ENCODE data around the gene ATP13A3. TPM values are rescaled to one million over a fixed set of nuclear protein-coding genes. Genes with fewer than 3 reads are reported as not detected.
"Not testable (repeated sequence)": the region's sequence is repeated elsewhere in the genome, so short reads cannot be mapped to it uniquely, and the experiment has no call there.

Gene ATP13A3
- total RNA-seq, 2 experiments from 2014 or later = 113 to 124 TPM

DNA sequence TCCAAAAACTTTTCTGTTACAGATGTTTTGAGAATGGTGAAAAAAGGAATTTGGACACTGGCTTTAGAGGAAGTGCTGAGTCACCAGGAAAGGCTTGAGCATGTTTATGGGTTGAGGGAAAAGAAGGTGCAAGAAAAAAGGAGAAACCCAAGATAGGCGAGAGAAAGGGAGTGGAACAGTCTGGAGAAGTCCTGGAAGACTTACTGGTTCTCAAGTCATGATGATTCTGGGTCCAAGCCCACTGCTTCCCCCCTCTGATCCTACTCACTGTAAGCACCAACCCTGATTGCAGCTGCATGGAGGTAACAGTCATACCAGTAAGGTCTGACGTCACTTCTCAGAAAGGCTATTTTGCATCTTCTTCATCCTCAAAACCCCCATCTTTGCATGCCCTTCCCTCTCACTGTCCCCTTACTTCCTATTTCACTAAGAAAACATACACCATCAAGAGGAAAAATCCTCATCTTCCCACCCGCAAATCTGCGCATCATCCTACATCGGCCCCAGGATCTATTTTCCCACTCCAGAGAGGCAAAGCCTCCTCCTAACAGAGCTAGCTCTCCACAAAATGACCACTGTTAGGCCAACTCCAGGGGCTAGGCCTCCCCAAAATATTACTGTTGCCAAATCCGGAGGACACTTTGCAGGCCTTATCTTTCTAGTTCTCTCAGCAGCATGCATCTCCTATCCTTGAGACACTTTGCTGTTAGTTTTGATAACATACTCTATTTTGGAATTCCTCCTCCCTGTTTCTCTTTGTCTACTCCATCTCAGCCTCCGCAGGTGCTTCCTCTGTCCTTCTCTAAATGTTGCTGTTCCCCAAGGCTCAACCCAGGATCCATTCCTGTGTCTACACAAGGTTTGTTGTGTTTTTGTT is 3.2 kb upstream of the ATP13A3 start:
- no peak for DNase-seq
- Mint-ChIP-seq H3K27ac (no peak overlapping the region), H3K27me3 (no peaks in the 10 kb centered on the region), H3K9me3 (no peaks in the 10 kb centered on the region), H3K4me1 (peaks cover 29% of the 10 kb centered on the region), H3K36me3 (peaks cover 21% of the 10 kb centered on the region), H3K4me3 (no peak overlapping the region)

GRCh38 chr3:194488055-194488742 is 1.4 kb upstream of the ATP13A3 start:
- Mint-ChIP-seq H3K27me3 (no peaks in the 10 kb centered on the region), H3K36me3 (peaks cover 30% of the 10 kb centered on the region), H3K27ac (peak overlapping the region; percentile 78), H3K4me1 (peaks cover 32% of the 10 kb centered on the region), H3K9me3 (no peaks in the 10 kb centered on the region), H3K4me3 (peak overlapping the region; percentile 79)
- no peak for DNase-seq

DNA sequence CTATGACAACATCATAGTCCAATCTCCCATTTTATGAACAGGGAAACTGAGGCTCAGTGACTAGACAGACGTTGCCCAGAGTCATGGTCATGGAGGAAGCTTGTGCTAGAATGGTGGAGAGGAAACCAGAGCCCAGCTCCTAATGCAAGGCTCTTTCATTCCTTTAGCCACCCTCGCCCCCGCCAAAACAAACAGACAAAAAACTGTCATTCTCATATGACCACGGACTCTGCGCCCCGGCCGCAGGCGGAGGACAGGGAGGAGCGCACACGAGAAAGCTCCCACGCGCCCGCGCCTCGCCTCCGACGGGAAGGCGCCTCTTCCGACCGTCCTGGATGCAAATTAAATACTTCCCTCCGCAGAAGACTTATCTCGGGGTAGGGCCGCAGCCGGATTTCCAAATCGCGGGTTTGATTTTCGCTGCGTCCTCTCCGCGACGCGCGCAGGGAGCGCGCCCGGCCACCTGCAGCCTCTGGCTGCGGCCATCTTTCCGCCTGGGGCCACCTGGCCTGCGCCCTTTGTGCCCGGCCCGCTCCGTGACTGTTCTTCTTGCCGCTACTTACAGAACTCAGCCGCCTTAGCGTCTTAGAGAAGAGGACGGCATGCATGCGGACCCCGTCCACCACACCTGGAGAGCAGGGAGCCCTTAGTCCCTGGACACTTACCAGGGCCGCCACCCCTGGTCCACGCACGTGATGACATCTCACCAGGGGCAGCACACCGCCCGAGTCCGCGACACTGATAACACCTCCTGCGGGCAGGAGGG is 670 bp upstream of the ATP13A3 start:
- Mint-ChIP-seq H3K36me3 (peaks cover 35% of the 10 kb centered on the region), H3K27ac (peak overlapping the region; percentile 78), H3K9me3 (no peaks in the 10 kb centered on the region), H3K27me3 (no peaks in the 10 kb centered on the region), H3K4me3 (peak overlapping the region; percentile 79), H3K4me1 (peaks cover 36% of the 10 kb centered on the region)
- DNase-seq = peak; percentile 51

DNA sequence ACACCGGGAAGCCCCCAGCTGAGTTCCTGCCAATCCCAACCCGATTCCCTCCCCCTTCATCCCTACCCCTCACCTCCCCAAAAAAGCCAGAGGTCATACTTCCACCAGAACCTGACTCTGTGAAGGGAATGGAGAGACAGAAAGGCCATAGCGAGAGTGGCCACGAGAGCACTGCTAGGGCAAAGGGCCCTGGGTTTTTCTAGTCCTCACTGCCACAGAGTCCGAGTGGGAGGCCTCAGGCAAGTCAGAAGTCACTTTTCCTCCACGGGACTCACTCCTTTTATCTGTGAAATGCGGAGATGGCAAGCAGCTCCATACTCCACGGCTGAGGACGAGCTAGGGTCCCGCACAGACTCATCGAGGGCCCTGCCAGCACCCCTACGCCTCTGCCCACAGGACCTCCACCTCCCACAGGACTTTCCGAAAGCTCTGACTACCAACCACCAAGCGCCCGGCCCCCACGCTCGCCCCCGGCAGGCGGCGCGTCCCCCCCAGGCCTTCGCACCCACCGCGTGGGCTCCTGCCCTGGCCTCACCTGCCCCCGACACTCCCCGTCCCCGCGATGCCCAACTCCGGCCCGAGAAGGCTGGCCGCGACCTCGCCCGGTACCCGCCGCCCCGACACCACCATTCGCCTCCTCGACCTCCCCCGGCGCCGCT is 792 bp downstream of the ATP13A3 start:
- H3K36me3 Mint-ChIP-seq = peaks cover 46% of the 10 kb centered on the region
- peak overlapping the region; percentile 93 for H3K27ac Mint-ChIP-seq
- no peaks in the 10 kb centered on the region for H3K27me3 Mint-ChIP-seq
- H3K4me1 Mint-ChIP-seq = peaks cover 51% of the 10 kb centered on the region
- peak overlapping the region; percentile 89 for H3K4me3 Mint-ChIP-seq
- peak; percentile 71 for DNase-seq
- H3K9me3 Mint-ChIP-seq = no peaks in the 10 kb centered on the region

- DNase-seq = no peak
- Mint-ChIP-seq H3K36me3 (peaks cover 46% of the 10 kb centered on the region), H3K27me3 (no peaks in the 10 kb centered on the region), H3K9me3 (no peaks in the 10 kb centered on the region), H3K4me3 (peak overlapping the region; percentile 89), H3K27ac (peak overlapping the region; percentile 93), H3K4me1 (peaks cover 55% of the 10 kb centered on the region)
These were observed 1.3 kb downstream of the ATP13A3 start for GRCh38 chr3:194485468-194485880.

GRCh38 chr3:194484614-194485013 is 2.2 kb downstream of the ATP13A3 start:
- H3K27me3 Mint-ChIP-seq = no peaks in the 10 kb centered on the region
- H3K27ac Mint-ChIP-seq = no peak overlapping the region
- H3K9me3 Mint-ChIP-seq = no peaks in the 10 kb centered on the region
- DNase-seq = no peak
- peak overlapping the region; percentile 89 for H3K4me3 Mint-ChIP-seq
- peaks cover 56% of the 10 kb centered on the region for H3K4me1 Mint-ChIP-seq
- H3K36me3 Mint-ChIP-seq = peaks cover 45% of the 10 kb centered on the region

GRCh38 chr3:194483850-194484249 is 3.0 kb downstream of the ATP13A3 start:
- Mint-ChIP-seq H3K27ac (no peak overlapping the region), H3K9me3 (no peaks in the 10 kb centered on the region), H3K4me1 (peaks cover 59% of the 10 kb centered on the region), H3K27me3 (no peaks in the 10 kb centered on the region), H3K4me3 (no peak overlapping the region), H3K36me3 (peaks cover 44% of the 10 kb centered on the region)
- DNase-seq = no peak

DNA sequence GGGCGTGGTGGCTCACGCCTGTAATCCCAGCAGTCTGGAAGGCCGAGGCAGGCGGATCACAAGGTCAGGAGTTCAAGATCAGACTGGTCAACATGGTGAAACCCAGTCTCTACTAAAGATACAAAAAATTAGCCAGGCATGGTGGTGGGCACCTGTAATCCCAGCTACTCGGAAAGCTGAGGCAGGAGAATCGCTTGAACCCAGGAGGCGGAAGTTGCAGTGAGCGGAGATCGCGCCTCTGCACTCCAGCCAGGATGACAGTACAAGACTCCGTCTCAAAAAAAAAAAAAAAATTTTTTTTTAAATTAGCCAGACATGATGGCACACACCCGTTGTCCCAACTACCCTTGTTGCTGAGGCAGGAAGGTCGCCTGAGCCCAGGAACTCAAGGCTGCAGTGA is 4.0 kb downstream of the ATP13A3 start:
- H3K9me3 Mint-ChIP-seq, DNase-seq, H3K27me3 Mint-ChIP-seq, H3K27ac Mint-ChIP-seq: not testable (repeated sequence)
- peaks cover 52% of the 10 kb centered on the region for H3K4me1 Mint-ChIP-seq
- peak overlapping the region; percentile 46 for H3K4me3 Mint-ChIP-seq
- H3K36me3 Mint-ChIP-seq = peaks cover 38% of the 10 kb centered on the region

GRCh38 chr3:194482196-194482593 is 4.6 kb downstream of the ATP13A3 start:
- Mint-ChIP-seq H3K4me1 (peaks cover 46% of the 10 kb centered on the region), H3K36me3 (peaks cover 38% of the 10 kb centered on the region), H3K27me3 (no peaks in the 10 kb centered on the region)

GRCh38 chr3:194481525-194482195 is 5.1 kb downstream of the ATP13A3 start:
- peaks cover 38% of the 10 kb centered on the region for H3K36me3 Mint-ChIP-seq
- peaks cover 44% of the 10 kb centered on the region for H3K4me1 Mint-ChIP-seq
- H3K9me3 Mint-ChIP-seq = no peaks in the 10 kb centered on the region
- peak overlapping the region; percentile 46 for H3K4me3 Mint-ChIP-seq
- no peaks in the 10 kb centered on the region for H3K27me3 Mint-ChIP-seq
- H3K27ac Mint-ChIP-seq = peak overlapping the region; percentile 68
- no peak for DNase-seq

More at GRCh38 chr3:194482196-194482593, 4.6 kb downstream of the ATP13A3 start:
- peak overlapping the region; percentile 46 for H3K4me3 Mint-ChIP-seq
- peak overlapping the region; percentile 68 for H3K27ac Mint-ChIP-seq
- DNase-seq = no peak
- no peaks in the 10 kb centered on the region for H3K9me3 Mint-ChIP-seq

GRCh38 chr3:194481103-194481502 is 5.7 kb downstream of the ATP13A3 start:
- Mint-ChIP-seq H3K36me3 (peaks cover 38% of the 10 kb centered on the region), H3K9me3 (no peaks in the 10 kb centered on the region), H3K27me3 (no peaks in the 10 kb centered on the region), H3K27ac (peak overlapping the region; percentile 68), H3K4me1 (peaks cover 44% of the 10 kb centered on the region), H3K4me3 (peak overlapping the region; percentile 23)
- DNase-seq = no peak

- no peak overlapping the region for H3K27ac Mint-ChIP-seq
- DNase-seq = no peak
These were observed 10.0 kb downstream of the ATP13A3 start for GRCh38 chr3:194476784-194477183.

DNA sequence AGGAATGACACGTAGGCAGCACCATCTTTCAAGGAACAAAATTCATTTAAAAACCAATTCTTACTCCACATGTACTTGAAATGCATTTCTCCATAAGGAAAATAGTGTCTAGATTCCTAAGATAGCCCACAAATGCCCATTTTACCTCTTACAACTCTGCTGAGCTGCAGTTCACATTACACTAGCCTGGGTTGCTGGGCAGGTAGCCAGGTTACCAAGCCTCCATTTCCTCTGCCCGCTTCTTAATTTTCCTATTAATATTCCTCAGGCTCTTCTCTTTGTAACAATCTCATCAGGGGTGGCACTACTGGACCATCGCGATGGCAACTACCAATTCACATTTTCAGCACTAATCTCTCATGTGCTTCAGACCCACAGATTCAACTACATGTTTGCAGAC is 10.8 kb downstream of the ATP13A3 start:
- Mint-ChIP-seq H3K9me3 (no peaks in the 10 kb centered on the region), H3K36me3 (peaks cover 7% of the 10 kb centered on the region), H3K27ac (no peak overlapping the region), H3K4me3 (no peak overlapping the region), H3K4me1 (peaks cover 22% of the 10 kb centered on the region), H3K27me3 (no peaks in the 10 kb centered on the region)
- no peak for DNase-seq

More at GRCh38 chr3:194476784-194477183, 10.0 kb downstream of the ATP13A3 start:
- Mint-ChIP-seq H3K4me3 (no peak overlapping the region), H3K27me3 (no peaks in the 10 kb centered on the region), H3K4me1 (peaks cover 30% of the 10 kb centered on the region), H3K9me3 (no peaks in the 10 kb centered on the region), H3K36me3 (peaks cover 13% of the 10 kb centered on the region)

Data from activated naive CD8-positive, alpha-beta T cell treated with anti-CD3 and anti-CD28 coated beads for 36 hours (primary cell).